OCI-LY7 (cell line): Measurements from ENCODE around the gene TWIST2. TPM values are rescaled to one million over a fixed set of nuclear protein-coding genes. Genes with fewer than 3 reads are reported as not detected.

ENCODE experiments used
- BruUV-seq: library from RNA; stranded (reverse); fragments of 400-500 nt; replicated peaks from 2 replicates; lab custom pipeline; 2021; lab: Mats Ljungman, UMichigan
- CTCF ChIA-PET: fragments of 300-600 bp; sonication (Branson Sonifier 250); formaldehyde crosslinking; loops from one replicate; lab custom pipeline; 2022; ENCODE audit warnings: antibody characterized with exemption; ENCODE audit not compliant: unreplicated experiment; lab: Charles Lee
- POLR2A ChIA-PET: fragments of 300-600 bp; sonication (Branson Sonifier 250); formaldehyde crosslinking; loops from one replicate; lab custom pipeline; 2022; ENCODE audit warnings: antibody characterized with exemption; lab: Charles Lee
- DNase-seq: peaks from one replicate; pipeline ENCODE4 v3.0.0-alpha.2; 2015; ENCODE audit warnings: low spot score
- H2AFZ ChIP-seq: fragments of 200-600 bp; sonication (generic), shearing (Covaris generic); 2 replicates; pipeline ENCODE4 v1.6.1; 2014; ENCODE audit warnings: mild to moderate bottlenecking, antibody characterized with exemption, low read length, moderate library complexity
- H3K27ac ChIP-seq: fragments of 200-600 bp; sonication (generic); 2 replicates; pipeline ENCODE4 v1.5.1; 2014; ENCODE audit warnings: mixed run types, low read depth, mild to moderate bottlenecking, moderate library complexity, low read length, inconsistent platforms; ENCODE audit not compliant: poor library complexity, severe bottlenecking
- H3K36me3 ChIP-seq: fragments of 200-600 bp; sonication (generic); 2 replicates; pipeline ENCODE4 v1.6.1; 2014; ENCODE audit warnings: mild to moderate bottlenecking, antibody characterized with exemption, low read length, moderate library complexity, mixed read lengths; ENCODE audit not compliant: insufficient read depth
- H3K4me1 ChIP-seq: fragments of 200-600 bp; sonication (generic); 2 replicates; pipeline ENCODE4 v1.5.1; 2014; ENCODE audit warnings: mild to moderate bottlenecking, low read length; ENCODE audit not compliant: insufficient read depth, poor library complexity, severe bottlenecking
- H3K4me2 ChIP-seq: fragments of 200-600 bp; sonication (generic); 2 replicates; pipeline ENCODE4 v1.6.1; 2014; ENCODE audit warnings: mild to moderate bottlenecking, low read length
- H3K4me3 ChIP-seq: fragments of 200-600 bp; sonication (generic); 2 replicates; pipeline ENCODE4 v1.5.1; 2014; ENCODE audit warnings: mild to moderate bottlenecking, low read depth, low read length; ENCODE audit not compliant: poor library complexity, severe bottlenecking
- H3K79me2 ChIP-seq: fragments of 200-600 bp; sonication (generic); 2 replicates; pipeline ENCODE4 v1.6.1; 2016; ENCODE audit warnings: low read depth, mild to moderate bottlenecking, low read length, moderate library complexity, mixed read lengths; ENCODE audit not compliant: insufficient read depth
- H3K9me2 ChIP-seq: fragments of 200-600 bp; sonication (generic); 2 replicates; pipeline ENCODE4 v1.6.1; 2016; ENCODE audit warnings: mild to moderate bottlenecking, low read length, mixed read lengths; ENCODE audit not compliant: insufficient read depth
- H3K9me3 ChIP-seq: fragments of 200-600 bp; sonication (generic); 2 replicates; pipeline ENCODE4 v1.6.1; 2014; ENCODE audit warnings: mild to moderate bottlenecking, mixed run types, low read length, mixed read lengths
- H4K20me1 ChIP-seq: fragments of 200-600 bp; sonication (generic); 2 replicates; pipeline ENCODE4 v1.6.1; 2014; ENCODE audit warnings: mild to moderate bottlenecking, antibody characterized with exemption, low read length, moderate library complexity, mixed read lengths; ENCODE audit not compliant: insufficient read depth
- CTCF ChIP-seq: fragments of 200-600 bp; sonication (generic); conservative IDR thresholded peaks from 2 replicates; pipeline ENCODE4 v1.5.1; 2014; ENCODE audit warnings: mild to moderate bottlenecking, antibody characterized with exemption, low read length, moderate library complexity, mixed read lengths
- EZH2phosphoT487 ChIP-seq: fragments of 200-600 bp; sonication (generic); IDR thresholded peaks from 2 replicates; pipeline ENCODE4 v1.6.1; 2018; ENCODE audit warnings: low read depth, borderline replicate concordance, mild to moderate bottlenecking, mixed run types, antibody characterized with exemption, low read length, moderate library complexity, mixed read lengths
- intact Hi-C: fragments of 100-400 bp; cut with micrococcal nuclease; formaldehyde crosslinking; loops from one replicate; pipeline ENCODE4 v1.10.0; 2022; ENCODE audit not compliant: unreplicated experiment
- total RNA-seq, 2 experiments: library from RNA; depleted of rRNA in 1 of 2; stranded (reverse); fragments of >200 nt in 1 of 2; shearing (Covaris generic) in 1 of 2; gene quantifications; 2 replicates each; pipeline ENCODE4 v1.2.3, GENCODE V29; 2014 to 2022

Gene TWIST2
- total RNA-seq, 2 experiments from 2014 or later: not detected

GRCh38 chr2:238811293-238811692 is 36.6 kb upstream of the TWIST2 start:
- ChIA-PET POLR2A (no interaction called here), CTCF (no interaction called here)

DNA sequence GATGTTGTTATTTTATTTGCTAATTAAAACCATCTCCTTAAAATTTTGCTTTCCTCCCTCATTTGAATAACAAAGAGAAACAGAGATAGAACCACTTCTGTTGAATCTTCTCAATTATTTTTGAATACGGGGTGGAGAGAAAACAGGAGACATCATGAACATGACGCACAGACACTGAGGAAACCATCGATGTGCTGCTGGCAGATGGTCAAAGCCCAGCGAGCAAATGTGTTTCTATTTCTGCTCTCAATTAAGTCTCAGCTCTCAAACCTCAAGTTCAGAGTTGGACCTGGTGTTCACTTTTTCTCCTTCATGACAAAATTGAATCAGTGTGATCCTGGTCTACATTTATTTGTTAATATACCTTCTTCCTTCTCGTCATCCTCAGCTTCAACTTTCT is 36.1 kb upstream of the TWIST2 start:
- Histone ChIP-seq H2AFZ (no peak overlapping the region), H3K4me1 (no peaks in the 10 kb centered on the region), H3K79me2 (no peaks in the 10 kb centered on the region), H3K9me2 (no peaks in the 10 kb centered on the region), H3K27ac (no peak overlapping the region), H3K4me2 (no peak overlapping the region), H4K20me1 (no peaks in the 10 kb centered on the region), H3K9me3 (0 out of 2 replicates have a peak, but pooled peaks cover 8% of the 10 kb centered on the region), H3K36me3 (no peaks in the 10 kb centered on the region), H3K4me3 (no peak overlapping the region)
- TF ChIP-seq CTCF: no peak
- no peak for TF ChIP-seq EZH2phosphoT487
- no peak for DNase-seq
- ChIA-PET POLR2A (no interaction called here), CTCF (no interaction called here)
- intact Hi-C loops: no loop called here
- no TSS peak for BruUV-seq

More at GRCh38 chr2:238811293-238811692, 36.6 kb upstream of the TWIST2 start:
- H4K20me1 ChIP-seq: no peaks in the 10 kb centered on the region
- no TSS peak for BruUV-seq
- no peak for DNase-seq
- TF ChIP-seq CTCF (no peak), EZH2phosphoT487 (no peak)
- no peaks in the 10 kb centered on the region for H3K36me3 ChIP-seq
- no peak overlapping the region for H3K4me2 ChIP-seq
- no peak overlapping the region for H3K27ac ChIP-seq
- H3K9me2 ChIP-seq: no peaks in the 10 kb centered on the region
- H3K4me1 ChIP-seq: no peaks in the 10 kb centered on the region
- intact Hi-C loops: no loop called here
- H2AFZ ChIP-seq: no peak overlapping the region
- no peaks in the 10 kb centered on the region for H3K79me2 ChIP-seq
- H3K4me3 ChIP-seq: no peak overlapping the region
- 0 out of 2 replicates have a peak, but pooled peaks cover 8% of the 10 kb centered on the region for H3K9me3 ChIP-seq

- BruUV-seq: no TSS peak
- intact Hi-C loops: no loop called here
- CTCF ChIA-PET: no interaction called here
These were observed 34.8 kb upstream of the TWIST2 start for GRCh38 chr2:238813109-238813508.

More at GRCh38 chr2:238813109-238813508, 34.8 kb upstream of the TWIST2 start:
- Histone ChIP-seq H3K79me2 (no peaks in the 10 kb centered on the region), H3K4me1 (no peaks in the 10 kb centered on the region), H3K27ac (no peak overlapping the region), H3K9me2 (no peaks in the 10 kb centered on the region), H4K20me1 (no peaks in the 10 kb centered on the region), H3K36me3 (no peaks in the 10 kb centered on the region), H3K9me3 (0 out of 2 replicates have a peak, but pooled peaks cover 8% of the 10 kb centered on the region), H2AFZ (no peak overlapping the region), H3K4me2 (no peak overlapping the region), H3K4me3 (no peak overlapping the region)
- TF ChIP-seq CTCF: no peak
- TF ChIP-seq EZH2phosphoT487: no peak
- POLR2A ChIA-PET: interaction anchor here (0.6 kb wide), 1 partner anchor 1167 kb away, joined by 3 read pairs; no protein-coding TSS in a partner anchor
- DNase-seq: no peak
